ENCODE measurements around the gene FCHSD2. TPM values are rescaled to one million over a fixed set of nuclear protein-coding genes. Genes with fewer than 3 reads are reported as not detected.
A peak's percentile ranks its signal among the peaks of the same experiment; 100 is the strongest.
"Not testable (repeated sequence)": the region's sequence is repeated elsewhere in the genome, so short reads cannot be mapped to it uniquely, and the experiment has no call there.

Gene FCHSD2
- total RNA-seq, 1 donor from 2014 or later, result 32.8 TPM

DNA sequence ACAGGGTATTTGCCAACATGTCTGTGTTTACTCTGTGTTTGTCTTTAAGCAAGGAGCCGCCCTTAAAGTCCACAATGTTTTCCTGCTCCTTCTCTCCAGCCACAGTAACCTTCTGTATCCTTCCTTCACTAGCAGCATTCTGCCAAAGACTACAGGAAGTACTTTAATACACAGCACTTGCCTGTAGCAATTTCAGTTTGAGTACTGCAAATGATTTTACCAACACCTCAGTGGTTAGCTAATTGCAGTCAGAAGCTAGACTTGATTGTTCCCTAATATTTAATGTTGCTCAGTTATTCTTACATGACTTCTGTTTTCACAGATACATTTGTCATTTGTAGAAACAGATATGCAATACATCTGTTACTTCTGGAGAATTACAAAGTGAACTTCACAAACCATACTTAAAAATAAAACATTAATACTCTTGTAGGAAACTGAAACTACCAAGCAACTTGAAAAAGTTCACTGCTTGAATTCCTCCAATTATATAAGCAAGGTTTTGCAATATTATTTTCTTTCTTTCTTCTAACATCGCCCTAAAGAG, 69.1 kb downstream of the FCHSD2 start:
- DNase-seq (ENCODE audit: extremely low read depth, low read depth, low spot score), result peak; percentile 16

DNA sequence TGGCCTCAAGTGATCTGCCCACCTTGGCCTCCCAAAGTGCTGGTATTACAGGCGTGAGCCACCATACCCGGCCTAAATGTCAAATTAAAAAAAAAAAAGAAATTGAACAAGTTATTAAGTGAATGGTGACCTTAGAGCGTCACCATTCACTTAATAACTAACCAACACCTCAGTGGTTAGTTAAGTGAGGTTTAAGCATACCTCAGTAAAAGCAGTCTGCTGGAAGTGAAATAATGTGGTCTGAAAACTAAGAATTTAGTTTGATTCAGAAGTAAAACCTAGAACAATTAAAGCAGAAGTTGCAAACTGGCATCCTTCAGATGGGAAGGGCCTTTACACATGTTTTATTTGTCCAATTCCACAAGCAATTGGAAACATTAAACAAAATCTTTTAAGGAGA, 71.5 kb downstream of the FCHSD2 start:
- DNase-seq (ENCODE audit: extremely low read depth, low read depth, low spot score), result no peak

- not testable (repeated sequence) for DNase-seq (ENCODE audit: extremely low read depth, low read depth, low spot score)
Observed at GRCh38 chr11:73061857-73062424, 80.2 kb downstream of the FCHSD2 start.

DNA sequence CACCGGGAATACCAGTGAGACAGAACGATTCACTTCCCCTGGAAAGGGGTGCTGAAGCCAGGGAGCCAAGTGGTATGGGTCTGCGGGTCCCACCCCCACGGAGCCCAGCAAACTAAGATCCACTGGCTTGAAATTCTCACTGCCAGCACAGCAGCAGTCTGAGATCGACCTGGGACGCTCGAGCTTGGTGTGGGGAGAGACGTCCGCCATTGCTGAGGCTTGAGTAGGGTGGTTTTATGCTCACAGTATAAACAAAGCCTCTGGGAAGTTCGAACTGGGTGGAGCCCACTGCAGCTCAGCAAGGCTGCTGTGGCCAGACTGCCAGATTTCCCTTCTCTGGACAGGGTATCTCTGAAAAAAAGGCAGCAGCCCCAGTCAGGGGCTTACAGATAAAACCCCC, 80.7 kb downstream of the FCHSD2 start:
- not testable (repeated sequence) for DNase-seq (ENCODE audit: extremely low read depth, low read depth, low spot score)

DNA sequence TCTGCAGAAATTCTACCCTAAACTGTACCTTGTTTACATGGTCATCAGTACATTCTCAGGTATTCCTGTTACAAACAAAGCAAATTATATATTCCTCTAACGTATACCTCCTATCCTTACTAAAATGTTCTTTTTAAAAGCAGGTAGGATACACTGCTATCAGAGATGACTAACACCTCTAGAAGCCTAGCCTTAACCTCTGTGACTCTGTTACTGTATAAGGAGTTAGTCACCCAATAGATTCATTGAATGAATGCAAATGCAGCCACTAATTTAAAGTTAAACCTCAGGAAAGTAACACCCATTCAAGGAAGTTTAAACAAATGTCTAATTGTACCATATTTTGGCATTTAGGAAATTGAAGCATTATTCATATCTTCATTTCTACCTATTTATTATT, 82.2 kb downstream of the FCHSD2 start:
- DNase-seq (ENCODE audit: extremely low read depth, low read depth, low spot score), result no peak

DNA sequence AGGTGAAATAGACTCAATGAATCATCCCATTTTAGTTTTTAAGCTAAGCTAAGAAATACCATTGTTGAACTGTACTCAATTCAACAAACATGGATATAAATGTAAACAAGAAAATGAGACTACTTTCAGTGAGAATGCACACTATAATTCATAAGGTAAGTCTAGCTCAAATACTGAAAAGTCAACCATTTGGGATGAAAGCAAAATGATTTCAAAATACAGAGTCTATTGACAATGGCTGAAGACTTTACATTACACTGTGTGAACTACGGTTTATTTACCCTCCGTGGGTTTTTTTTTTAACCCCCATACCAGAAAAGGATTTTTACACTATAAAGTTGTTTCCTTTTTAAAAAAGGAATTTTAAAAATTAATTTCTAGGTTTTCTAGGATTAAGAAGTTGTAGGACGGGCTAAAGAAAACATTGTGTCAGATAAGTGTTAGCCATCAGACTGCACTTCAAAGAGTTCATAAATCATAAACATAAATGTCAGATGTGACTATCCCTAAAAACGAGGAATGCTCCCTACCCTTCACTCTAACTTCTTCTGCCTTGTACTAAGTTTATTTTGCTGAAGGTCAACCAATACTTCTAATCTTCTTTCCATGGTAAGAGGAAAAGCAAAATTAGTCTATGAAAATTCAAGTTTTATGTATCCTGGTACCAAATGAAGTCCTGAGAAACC, 83.0 kb downstream of the FCHSD2 start:
- no peak for DNase-seq (ENCODE audit: extremely low read depth, low read depth, low spot score)

GRCh38 chr11:73055655-73056354, 86.3 kb downstream of the FCHSD2 start:
- DNase-seq (ENCODE audit: extremely low read depth, low read depth, low spot score), result no peak

GRCh38 chr11:73055002-73055401, 87.1 kb downstream of the FCHSD2 start:
- no peak for DNase-seq (ENCODE audit: extremely low read depth, low read depth, low spot score)

DNA sequence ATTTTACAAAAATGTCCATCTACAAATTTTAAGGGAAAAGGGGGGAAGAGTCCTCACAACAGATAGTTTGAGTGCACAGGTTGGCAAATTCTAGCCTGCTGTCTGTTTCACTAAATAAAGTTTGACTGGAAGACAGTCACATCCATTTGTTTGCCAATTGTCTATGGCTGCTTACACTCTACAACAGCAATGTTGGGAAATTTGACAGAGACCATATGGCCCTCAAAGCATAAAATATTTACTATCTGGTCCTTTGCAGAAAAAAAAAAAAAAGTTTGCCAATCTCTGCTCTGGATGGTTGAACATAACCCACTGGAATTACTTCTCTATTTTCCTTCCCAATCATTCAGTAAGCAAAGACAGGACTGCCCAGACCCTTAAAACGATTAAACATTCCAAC, 88.2 kb downstream of the FCHSD2 start:
- DNase-seq (ENCODE audit: extremely low read depth, low read depth, low spot score), result no peak

GRCh38 chr11:73048446-73048845, 93.7 kb downstream of the FCHSD2 start:
- no peak for DNase-seq (ENCODE audit: extremely low read depth, low read depth, low spot score)

DNA sequence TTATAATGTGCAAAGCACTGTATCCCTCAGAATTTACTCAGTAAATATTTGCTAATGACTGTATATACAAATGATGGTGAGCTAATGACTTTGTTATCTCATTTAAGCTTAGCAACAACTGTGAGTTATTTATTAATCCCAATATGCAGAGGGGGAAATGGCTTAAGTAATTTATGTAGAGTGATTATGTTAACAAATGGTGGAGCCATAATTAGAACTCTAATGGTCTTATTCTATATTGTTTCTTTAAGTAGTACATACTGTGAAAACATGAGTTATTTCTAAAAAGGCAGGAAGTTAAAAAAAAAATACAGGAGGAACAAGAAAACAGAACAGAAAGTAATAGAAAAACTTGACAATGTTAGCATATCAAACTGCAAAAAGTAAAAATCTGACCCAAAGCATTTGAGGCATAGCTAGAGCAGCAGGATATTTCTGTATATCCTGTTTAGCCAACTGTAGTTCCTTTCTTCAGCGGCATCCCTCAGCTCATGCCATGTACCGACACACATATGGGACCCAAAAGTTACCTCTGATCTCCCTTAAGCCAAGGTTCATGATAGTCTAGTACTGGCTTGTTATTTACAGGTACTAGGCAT, 94.2 kb downstream of the FCHSD2 start:
- DNase-seq (ENCODE audit: extremely low read depth, low read depth, low spot score), result no peak

DNA sequence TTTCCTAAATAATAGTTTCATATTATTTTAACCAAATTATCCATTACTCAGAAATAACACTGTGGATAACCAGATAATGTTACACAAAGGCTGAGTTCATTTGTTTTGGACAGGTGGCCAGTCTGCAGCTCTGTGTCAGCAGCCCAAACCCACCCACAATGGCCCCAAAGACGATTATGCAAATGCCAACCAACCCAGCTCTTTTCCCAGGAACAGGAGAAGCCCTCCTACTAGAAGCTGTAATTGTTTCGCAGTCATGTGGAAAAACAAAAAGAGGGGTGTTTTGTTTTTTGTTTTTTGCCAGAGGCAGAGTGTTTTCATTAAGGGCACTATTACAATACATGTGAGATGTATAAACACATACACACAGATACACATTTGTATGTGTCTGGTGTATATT, 102.1 kb downstream of the FCHSD2 start:
- no peak for DNase-seq (ENCODE audit: extremely low read depth, low read depth, low spot score)

DNA sequence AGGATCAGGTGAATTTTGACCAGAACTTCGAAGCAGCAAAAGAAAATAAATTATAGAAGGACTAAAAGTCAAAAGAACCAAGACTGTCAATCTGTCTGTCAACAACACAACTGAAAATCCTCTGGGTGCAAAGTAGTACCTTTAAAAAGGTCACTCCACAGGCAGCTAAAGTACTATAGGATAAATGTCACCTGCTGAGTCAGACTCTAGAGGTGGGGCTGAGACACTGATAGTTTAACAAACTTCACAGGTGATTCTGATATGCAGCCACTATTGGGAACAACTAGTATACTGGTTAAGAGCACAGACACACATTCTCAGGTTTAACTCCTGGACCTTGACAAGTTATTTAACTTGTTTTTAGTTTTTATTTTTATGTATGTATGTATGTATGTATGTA, 107.3 kb downstream of the FCHSD2 start:
- DNase-seq (ENCODE audit: extremely low read depth, low read depth, low spot score), result no peak

DNA sequence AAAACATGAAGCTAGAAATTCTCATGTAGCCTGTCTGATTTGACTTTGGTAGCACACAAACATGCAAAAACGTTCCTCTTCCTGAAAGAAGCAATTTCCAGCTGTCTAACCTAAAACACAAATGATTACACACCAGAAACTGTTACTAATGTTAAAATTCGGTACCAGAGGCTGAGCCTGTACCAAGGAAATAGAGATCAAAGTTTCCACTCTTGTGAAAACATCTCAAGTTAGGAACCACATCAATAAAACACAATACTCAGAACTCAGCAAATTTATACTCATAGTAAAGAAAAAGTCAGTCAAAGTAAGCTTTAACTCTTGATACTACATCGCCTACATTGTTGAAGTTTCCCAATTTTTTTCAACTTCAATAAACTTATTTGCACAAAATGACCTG, 107.8 kb downstream of the FCHSD2 start:
- DNase-seq (ENCODE audit: extremely low read depth, low read depth, low spot score), result no peak

- DNase-seq (ENCODE audit: extremely low read depth, low read depth, low spot score), result no peak
Observed at GRCh38 chr11:73030130-73030529, 112.0 kb downstream of the FCHSD2 start.

GRCh38 chr11:73029403-73029802, 112.7 kb downstream of the FCHSD2 start:
- no peak for DNase-seq (ENCODE audit: extremely low read depth, low read depth, low spot score)

GRCh38 chr11:73028611-73029010, 113.5 kb downstream of the FCHSD2 start:
- DNase-seq (ENCODE audit: extremely low read depth, low read depth, low spot score), result no peak

DNA sequence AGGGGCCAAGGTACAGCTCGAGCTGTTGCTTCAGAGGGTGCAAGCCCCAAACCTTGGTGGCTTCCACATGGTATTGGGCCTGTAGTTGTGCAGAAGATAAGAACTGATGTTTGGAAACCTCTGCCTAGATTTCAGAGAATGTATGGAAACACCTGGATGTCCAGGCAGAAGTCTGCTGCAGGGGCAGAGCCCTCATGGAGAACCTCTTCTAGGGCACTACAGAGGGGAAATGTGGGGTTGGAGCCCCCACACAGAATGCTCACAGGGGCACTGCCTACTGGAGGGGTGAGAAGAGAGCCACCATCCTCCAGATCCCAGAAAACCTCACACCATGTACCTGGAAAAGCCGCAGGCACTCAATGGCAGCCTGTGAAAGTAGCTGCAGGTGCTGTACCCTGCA, 114.3 kb downstream of the FCHSD2 start:
- DNase-seq (ENCODE audit: extremely low read depth, low read depth, low spot score), result not testable (repeated sequence)

GRCh38 chr11:73024639-73025038, 117.5 kb downstream of the FCHSD2 start:
- no peak for DNase-seq (ENCODE audit: extremely low read depth, low read depth, low spot score)

DNA sequence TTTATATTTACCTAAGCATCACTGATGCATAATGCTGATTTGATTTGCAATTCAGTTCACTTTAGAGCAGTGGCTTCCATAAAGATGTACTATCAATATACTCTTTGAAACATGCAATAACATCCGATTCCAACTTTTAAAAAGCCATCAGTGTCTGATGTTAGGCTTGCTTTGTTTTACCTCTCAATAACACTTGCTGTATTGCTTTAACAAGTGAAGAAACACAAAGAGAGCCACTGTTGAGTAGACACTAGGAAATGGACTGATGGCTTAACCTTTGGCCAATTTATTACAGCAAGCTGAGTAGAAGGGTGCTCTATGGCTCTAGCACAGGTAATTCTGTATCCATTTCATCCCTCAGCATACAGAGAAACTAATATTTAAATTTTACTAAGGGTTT, 122.1 kb downstream of the FCHSD2 start:
- no peak for DNase-seq (ENCODE audit: extremely low read depth, low read depth, low spot score)

DNA sequence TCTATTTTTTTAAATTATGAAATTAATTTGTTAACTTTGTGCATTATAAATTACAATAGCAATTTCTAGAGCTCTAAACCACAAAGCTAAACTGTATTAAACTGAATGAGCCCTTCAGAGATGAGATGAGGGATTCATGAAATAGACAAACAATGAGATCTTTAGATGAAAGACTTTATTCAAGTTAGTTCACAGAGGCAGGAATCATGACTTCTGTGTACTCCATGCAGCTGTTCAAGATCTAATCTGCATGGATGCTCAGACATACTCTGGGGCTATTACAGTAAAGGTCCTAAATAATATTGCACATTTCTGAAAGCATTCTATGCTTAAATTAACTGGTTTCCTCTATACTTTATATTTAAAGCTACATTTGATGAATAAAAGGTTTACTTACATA, 122.7 kb downstream of the FCHSD2 start:
- no peak for DNase-seq (ENCODE audit: extremely low read depth, low read depth, low spot score)

GRCh38 chr11:73018856-73019255, 123.3 kb downstream of the FCHSD2 start:
- DNase-seq (ENCODE audit: extremely low read depth, low read depth, low spot score), result no peak
